Left lung (tissue), 10 donors: Measurements from ENCODE around the gene RAET1L. TPM values are rescaled to one million over a fixed set of nuclear protein-coding genes. Genes with fewer than 3 reads are reported as not detected.
A peak's percentile ranks its signal among the peaks of the same experiment; 100 is the strongest.
"Not testable (repeated sequence)": the region's sequence is repeated elsewhere in the genome, so short reads cannot be mapped to it uniquely, and the experiment has no call there.

Experiments
- ATAC-seq: fragments of 200-7000 bp; cut with Tn5 transposase; one replicate; pipeline ENCODE4 v1.9.1; 2020; ENCODE audit warnings: moderate library complexity
- DNase-seq, 4 donors: peaks; one replicate each; pipeline ENCODE4 v3.0.0-alpha.2; 2013 to 2020
- H3K27ac ChIP-seq, 2 donors: fragments of 200-600 bp; sonication (generic) in 1 of 2; one replicate each; pipeline versions ENCODE4 v1.5.0 to v1.8.0; 2020 to 2021
- H3K27me3 ChIP-seq, 2 donors: fragments of 200-600 bp; sonication (generic) in 1 of 2; one replicate each; pipeline versions ENCODE4 v1.5.0 to v1.8.0; 2020 to 2021
- H3K36me3 ChIP-seq, 2 donors: fragments of 200-600 bp; sonication (generic) in 1 of 2; one replicate each; pipeline versions ENCODE4 v1.5.0 to v1.8.0; 2020 to 2021
- H3K4me1 ChIP-seq, 2 donors: fragments of 200-600 bp; one replicate each; pipeline ENCODE4 v1.8.0; 2021
- H3K4me3 ChIP-seq, 2 donors: fragments of 200-600 bp; sonication (generic) in 1 of 2; one replicate each; pipeline versions ENCODE4 v1.5.0 to v1.8.0; 2020 to 2021; ENCODE audit warnings: mild to moderate bottlenecking in 1 of 2
- H3K9me3 ChIP-seq, 2 donors: fragments of 200-600 bp; sonication (generic) in 1 of 2; one replicate each; pipeline versions ENCODE4 v1.5.0 to v1.8.0; 2020 to 2021
- intact Hi-C, 2 donors: fragments of 100-400 bp; cut with DNase I; formaldehyde crosslinking; loops; one replicate each; pipeline versions ENCODE4 v1.11.2 to v1.14.2; 2022
- polyA plus RNA-seq, 6 donors: library from polyadenylated mRNA; unstranded; fragments of 120-200 nt; gene quantifications; one replicate each; pipeline ENCODE4 v1.2.1, GENCODE V29; 2013; ENCODE audit not compliant: insufficient read length in 6 of 6
- total RNA-seq, 2 donors: library from RNA; stranded (reverse); fragmentation: NEBNext Ultra II Directional; extraction: Animal tissue kit (Norgen Biotek cat#: 25700); gene quantifications; one replicate each; pipeline ENCODE4 v1.2.1, GENCODE V29; 2021
- TF ChIP-seq, protein P1 (sequence below), 2 donors: fragments of 200-600 bp; sonication (generic) in 1 of 2; IDR thresholded peaks; one replicate each; pipeline versions ENCODE4 v1.5.0 to v1.8.0; 2021; ENCODE audit warnings: antibody characterized with exemption in 2 of 2
- donor health status: DM: no; HTN: yes; CAD: no.
- donor health status: DM: no; HTN: no; CAD: no.

The RAET1L gene
- total and polyA plus RNA-seq, 8 donors: 0.15 to 0.58 (median 0.17) TPM; not detected in 5

DNA sequence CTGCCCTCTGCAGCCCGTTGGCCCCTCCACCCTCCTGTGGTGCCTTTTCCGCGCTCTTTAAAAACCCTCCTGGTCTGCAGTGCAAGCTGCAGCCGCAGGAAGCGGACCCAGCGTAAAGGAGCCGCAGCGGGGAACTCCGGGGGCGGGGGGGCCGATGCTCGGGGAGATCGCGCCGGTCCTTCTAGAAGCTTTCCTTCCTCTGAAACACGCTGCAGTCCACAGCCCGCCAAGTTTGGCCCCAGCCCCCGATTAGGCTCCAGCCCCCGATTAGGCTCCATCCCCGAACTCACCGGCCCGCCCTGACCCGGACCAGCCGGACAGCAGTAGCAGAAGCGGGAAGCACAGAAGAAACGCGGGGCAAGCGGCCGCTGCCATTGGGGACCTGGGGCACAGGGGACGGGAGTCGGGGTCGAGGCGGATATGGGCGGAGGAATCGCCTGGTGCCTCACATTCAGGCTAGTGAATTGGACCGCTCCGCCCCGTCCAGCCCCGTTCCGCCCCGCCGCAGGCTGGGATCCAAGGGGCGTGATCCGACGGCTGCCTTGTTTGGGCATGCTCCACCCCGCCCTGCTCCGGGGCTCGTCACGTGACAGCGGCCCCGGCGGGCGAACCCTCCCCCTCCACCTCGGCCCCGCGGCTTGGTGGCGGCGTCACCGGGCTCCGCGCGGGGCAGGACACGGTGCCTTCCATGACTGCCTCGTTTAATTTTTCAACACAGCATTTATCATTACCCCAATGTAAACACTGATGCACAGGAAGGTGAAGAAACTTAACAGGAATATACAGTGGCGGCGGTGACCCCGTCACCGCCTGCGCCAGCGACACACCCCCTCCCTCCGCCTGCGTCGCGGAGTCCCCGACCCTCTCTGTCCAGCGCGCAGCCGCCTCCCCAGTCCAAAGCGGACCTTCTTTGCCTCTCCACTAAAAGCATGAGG lies 20.3 kb downstream of the RAET1L start:
- intact Hi-C loops: loop anchor here in 1 of 2 donors (5.0 kb wide), 1 partner anchor 68 kb away; no protein-coding TSS in a partner anchor
- Histone ChIP-seq H3K27me3 (peaks cover 0 to 78% of the 10 kb centered on the region in 2 donors), H3K4me1 (peaks cover 0 to 13% of the 10 kb centered on the region in 2 donors), H3K4me3 (peak overlapping the region; percentile 50 to 52), H3K36me3 (no peaks in the 10 kb centered on the region), H3K27ac (peak overlapping the region in 1 of 2 donors; percentile 46), H3K9me3 (no peaks in the 10 kb centered on the region)
- DNase-seq (peak; percentile 92 to 97 (median 96)), ATAC-seq (peak; percentile 98)
- TF ChIP-seq, protein P1, sequence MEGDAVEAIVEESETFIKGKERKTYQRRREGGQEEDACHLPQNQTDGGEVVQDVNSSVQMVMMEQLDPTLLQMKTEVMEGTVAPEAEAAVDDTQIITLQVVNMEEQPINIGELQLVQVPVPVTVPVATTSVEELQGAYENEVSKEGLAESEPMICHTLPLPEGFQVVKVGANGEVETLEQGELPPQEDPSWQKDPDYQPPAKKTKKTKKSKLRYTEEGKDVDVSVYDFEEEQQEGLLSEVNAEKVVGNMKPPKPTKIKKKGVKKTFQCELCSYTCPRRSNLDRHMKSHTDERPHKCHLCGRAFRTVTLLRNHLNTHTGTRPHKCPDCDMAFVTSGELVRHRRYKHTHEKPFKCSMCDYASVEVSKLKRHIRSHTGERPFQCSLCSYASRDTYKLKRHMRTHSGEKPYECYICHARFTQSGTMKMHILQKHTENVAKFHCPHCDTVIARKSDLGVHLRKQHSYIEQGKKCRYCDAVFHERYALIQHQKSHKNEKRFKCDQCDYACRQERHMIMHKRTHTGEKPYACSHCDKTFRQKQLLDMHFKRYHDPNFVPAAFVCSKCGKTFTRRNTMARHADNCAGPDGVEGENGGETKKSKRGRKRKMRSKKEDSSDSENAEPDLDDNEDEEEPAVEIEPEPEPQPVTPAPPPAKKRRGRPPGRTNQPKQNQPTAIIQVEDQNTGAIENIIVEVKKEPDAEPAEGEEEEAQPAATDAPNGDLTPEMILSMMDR (IDR thresholded peaks at IDR 0.05): no peak

DNA sequence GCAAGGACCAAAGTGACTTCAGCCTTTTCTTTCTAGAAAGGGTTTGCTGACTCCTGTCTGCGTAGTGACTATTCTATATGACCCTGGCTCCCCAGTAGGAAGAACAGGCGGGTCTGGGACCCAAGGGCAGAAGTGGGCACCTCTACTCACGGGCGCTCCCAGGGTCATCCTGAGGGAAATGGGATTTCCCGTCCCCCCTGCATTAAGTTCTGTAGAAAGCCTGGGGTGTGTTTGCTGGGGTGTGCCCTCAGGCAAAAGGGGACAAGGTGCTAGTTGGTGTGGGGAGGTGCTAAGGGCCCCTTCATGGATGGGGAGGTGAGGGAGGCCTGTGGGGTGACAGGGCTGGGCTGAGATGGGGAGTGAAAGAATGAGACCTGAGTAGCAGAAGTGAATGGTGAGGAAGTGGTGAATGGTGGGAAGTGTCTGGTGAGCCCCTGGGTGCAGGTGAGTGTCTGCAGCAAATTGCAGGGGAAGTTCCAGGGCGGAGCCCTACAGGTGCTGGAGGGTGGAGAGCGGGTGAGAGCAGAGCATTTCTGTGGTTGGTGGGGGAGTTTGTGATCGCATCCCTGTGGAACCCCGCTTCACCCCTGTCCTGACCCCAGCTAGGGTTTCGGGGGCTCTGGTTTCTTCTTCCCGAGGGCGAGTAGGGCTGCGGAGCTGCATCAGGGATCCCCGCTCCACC lies 21.1 kb downstream of the RAET1L start:
- intact Hi-C loops: no loop called here
- ATAC-seq (no peak), DNase-seq (no peak)
- Histone ChIP-seq H3K4me3 (peak overlapping the region; percentile 50 to 52), H3K4me1 (peaks cover 0 to 13% of the 10 kb centered on the region in 2 donors), H3K36me3 (no peaks in the 10 kb centered on the region), H3K27me3 (peaks cover 0 to 70% of the 10 kb centered on the region in 2 donors), H3K27ac (peak overlapping the region in 1 of 2 donors; percentile 46), H3K9me3 (no peaks in the 10 kb centered on the region)
- TF ChIP-seq, protein P1 (IDR thresholded peaks at IDR 0.05): no peak

GRCh38 chr6:150003599-150003998 lies 21.7 kb downstream of the RAET1L start:
- intact Hi-C loops: not testable (repeated sequence)
- peaks cover 0 to 64% of the 10 kb centered on the region in 2 donors for H3K27me3 ChIP-seq

DNA sequence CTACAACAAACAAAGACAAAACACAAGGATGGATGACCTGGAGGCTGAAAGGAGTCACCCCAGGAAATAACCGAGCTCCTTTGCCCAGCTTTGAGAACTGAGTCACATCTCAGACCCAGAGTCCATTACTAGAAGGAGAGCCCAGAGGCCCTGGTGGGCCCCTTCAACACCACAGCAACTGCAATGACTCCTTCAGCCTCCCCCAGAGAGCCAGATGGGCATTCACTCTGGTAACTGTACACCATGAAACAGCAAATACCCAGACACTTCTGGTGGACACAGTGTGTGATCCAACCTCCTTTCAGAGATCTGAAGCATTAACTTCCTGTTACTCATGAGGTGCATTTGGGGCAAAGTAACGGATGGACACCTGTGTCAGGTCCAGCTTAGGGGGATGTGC lies 22.6 kb downstream of the RAET1L start:
- no peaks in the 10 kb centered on the region for H3K9me3 ChIP-seq
- H3K36me3 ChIP-seq: no peaks in the 10 kb centered on the region
- H3K27ac ChIP-seq: no peak overlapping the region
- no peak overlapping the region for H3K4me3 ChIP-seq
- peaks cover 0 to 13% of the 10 kb centered on the region in 2 donors for H3K4me1 ChIP-seq
- DNase-seq (no peak), ATAC-seq (no peak)
- intact Hi-C loops: no loop called here
- TF ChIP-seq, protein P1 (IDR thresholded peaks at IDR 0.05): no peak
- H3K27me3 ChIP-seq: peaks cover 0 to 55% of the 10 kb centered on the region in 2 donors

More at GRCh38 chr6:150003599-150003998, 21.7 kb downstream of the RAET1L start:
- not testable (repeated sequence) for H3K9me3 ChIP-seq, DNase-seq, H3K4me3 ChIP-seq, ATAC-seq, H3K27ac ChIP-seq, H3K36me3 ChIP-seq
- H3K4me1 ChIP-seq: peaks cover 0 to 13% of the 10 kb centered on the region in 2 donors

- no peak overlapping the region for H3K4me3 ChIP-seq
- H3K27ac ChIP-seq: no peak overlapping the region
- intact Hi-C loops: no loop called here
- ATAC-seq (no peak), DNase-seq (no peak)
- H3K27me3 ChIP-seq: peaks cover 0 to 55% of the 10 kb centered on the region in 2 donors
- TF ChIP-seq, protein P1 (IDR thresholded peaks at IDR 0.05): no peak
- no peaks in the 10 kb centered on the region for H3K9me3 ChIP-seq
- no peaks in the 10 kb centered on the region for H3K36me3 ChIP-seq
- peaks cover 0 to 13% of the 10 kb centered on the region in 2 donors for H3K4me1 ChIP-seq
These were observed 23.9 kb downstream of the RAET1L start for GRCh38 chr6:150001295-150002008.
